Activated CD8-positive, alpha-beta T cell treated with anti-CD3 and anti-CD28 coated beads, Interleukin-2, amount 10 ng/mL, durations not matched to agents 7 days and 5 days (primary cell): Measurements from ENCODE around the gene DLX4. TPM values are rescaled to one million over a fixed set of nuclear protein-coding genes. Genes with fewer than 3 reads are reported as not detected.

Experiments used
- ATAC-seq: fragments of 150-1000 bp; cut with Tn5 transposase; one replicate; pipeline ENCODE4 v1.10.0; 2021; ENCODE audit warnings: moderate library complexity
- CTCF ChIA-PET: fragments of 350-600 bp; sonication (Branson Sonifier 250); formaldehyde crosslinking; loops from one replicate; lab custom pipeline; 2021; ENCODE audit warnings: antibody characterized with exemption; lab: Charles Lee
- POLR2A ChIA-PET: fragments of 350-600 bp; sonication (Branson Sonifier 250); formaldehyde crosslinking; loops from one replicate; lab custom pipeline; 2021; ENCODE audit warnings: antibody characterized with exemption; lab: Charles Lee
- DNase-seq: peaks from one replicate; pipeline ENCODE4 v3.0.0-alpha.2; 2020
- H3K27ac Mint-ChIP-seq: one replicate; pipeline ENCODE4 v1.8.0; 2021; ENCODE audit warnings: mild to moderate bottlenecking, mixed read lengths
- H3K27me3 Mint-ChIP-seq: one replicate; pipeline ENCODE4 v1.8.0; 2021; ENCODE audit warnings: low read depth, mixed read lengths
- H3K36me3 Mint-ChIP-seq: one replicate; pipeline ENCODE4 v1.8.0; 2021; ENCODE audit warnings: low read depth, mixed read lengths
- H3K4me1 Mint-ChIP-seq: one replicate; pipeline ENCODE4 v1.8.0; 2021; ENCODE audit warnings: low read depth, mixed read lengths
- H3K4me3 Mint-ChIP-seq: one replicate; pipeline ENCODE4 v1.8.0; 2021; ENCODE audit warnings: mild to moderate bottlenecking, mixed read lengths
- H3K9me3 Mint-ChIP-seq: one replicate; pipeline ENCODE4 v1.8.0; 2022; ENCODE audit warnings: mixed read lengths; ENCODE audit not compliant: insufficient read depth
- total RNA-seq, 2 experiments: library from RNA; stranded (reverse); gene quantifications; one replicate each; pipeline ENCODE4 v1.2.3, GENCODE V29; 2021

The DLX4 gene
- total RNA-seq, 2 experiments from 2014 or later = not detected

- Mint-ChIP-seq H3K4me1 (peaks cover 27% of the 10 kb centered on the region), H3K27me3 (peaks cover 53% of the 10 kb centered on the region), H3K36me3 (no peaks in the 10 kb centered on the region), H3K9me3 (no peaks in the 10 kb centered on the region), H3K4me3 (no peak overlapping the region), H3K27ac (no peak overlapping the region)
- DNase-seq (no peak), ATAC-seq (no peak)
- CTCF ChIA-PET = interaction anchor here (0.6 to 7.7 kb wide), 47 partner anchors 8 to 442 kb away, joined by 3 to 194 read pairs (median 5); partner anchors contain the start of genes ITGA3, SLC35B1 and TAC4
- POLR2A ChIA-PET = interaction anchor here (0.5 to 1.0 kb wide), 2 partner anchors 167 to 431 kb away, joined by 3 to 4 read pairs; no protein-coding TSS in a partner anchor
Observed at GRCh38 chr17:49998836-49999511, 30.0 kb downstream of the DLX4 start.

- ATAC-seq = no peak
- ChIA-PET CTCF (interaction anchor here (1.5 to 2.1 kb wide), 2 partner anchors 11 to 51 kb away, joined by 4 to 5 read pairs; no protein-coding TSS in a partner anchor), POLR2A (no interaction called here)
- DNase-seq = no peak
- Mint-ChIP-seq H3K27me3 (peaks cover 33% of the 10 kb centered on the region), H3K4me3 (no peak overlapping the region), H3K27ac (no peak overlapping the region), H3K4me1 (no peaks in the 10 kb centered on the region), H3K36me3 (no peaks in the 10 kb centered on the region), H3K9me3 (no peaks in the 10 kb centered on the region)
Observed at GRCh38 chr17:50003911-50004310, 34.9 kb downstream of the DLX4 start.

- no peak overlapping the region for H3K27ac Mint-ChIP-seq
- ChIA-PET POLR2A (no interaction called here), CTCF (interaction anchor here (1.0 kb wide), 1 partner anchor 85 kb away, joined by 3 read pairs; the partner anchor contains the start of gene PDK2)
- DNase-seq (no peak), ATAC-seq (no peak)
- H3K9me3 Mint-ChIP-seq = no peaks in the 10 kb centered on the region
- no peaks in the 10 kb centered on the region for H3K36me3 Mint-ChIP-seq
- H3K4me3 Mint-ChIP-seq = no peak overlapping the region
- no peaks in the 10 kb centered on the region for H3K4me1 Mint-ChIP-seq
- H3K27me3 Mint-ChIP-seq = peaks cover 25% of the 10 kb centered on the region
Observed at GRCh38 chr17:50009282-50009681, 40.3 kb downstream of the DLX4 start.

GRCh38 chr17:50013079-50013478 is 44.1 kb downstream of the DLX4 start:
- ATAC-seq (no peak), DNase-seq (no peak)
- Mint-ChIP-seq H3K36me3 (no peaks in the 10 kb centered on the region), H3K4me3 (no peak overlapping the region), H3K4me1 (no peaks in the 10 kb centered on the region), H3K27ac (no peak overlapping the region), H3K27me3 (peaks cover 19% of the 10 kb centered on the region), H3K9me3 (no peaks in the 10 kb centered on the region)
- ChIA-PET POLR2A (no interaction called here), CTCF (no interaction called here)

GRCh38 chr17:50014471-50015088 is 45.6 kb downstream of the DLX4 start:
- no peak for DNase-seq
- peaks cover 11% of the 10 kb centered on the region for H3K27me3 Mint-ChIP-seq
- no peaks in the 10 kb centered on the region for H3K36me3 Mint-ChIP-seq
- no peaks in the 10 kb centered on the region for H3K4me1 Mint-ChIP-seq
- no peak for ATAC-seq
- CTCF ChIA-PET = interaction anchor here (1.3 to 1.8 kb wide), 4 partner anchors 11 to 79 kb away, joined by 3 to 6 read pairs (median 4); no protein-coding TSS in a partner anchor
- no peak overlapping the region for H3K27ac Mint-ChIP-seq
- no peaks in the 10 kb centered on the region for H3K9me3 Mint-ChIP-seq
- POLR2A ChIA-PET = no interaction called here
- H3K4me3 Mint-ChIP-seq = no peak overlapping the region

GRCh38 chr17:50015146-50015545 is 46.2 kb downstream of the DLX4 start:
- POLR2A ChIA-PET = no interaction called here

GRCh38 chr17:50018909-50019308 is 49.9 kb downstream of the DLX4 start:
- no peak overlapping the region for H3K27ac Mint-ChIP-seq
- CTCF ChIA-PET = interaction anchor here (1.0 to 1.2 kb wide), 4 partner anchors 20 to 75 kb away, joined by 3 to 5 read pairs (median 4); no protein-coding TSS in a partner anchor
- ATAC-seq (no peak), DNase-seq (no peak)
- H3K9me3 Mint-ChIP-seq = no peaks in the 10 kb centered on the region
- POLR2A ChIA-PET = no interaction called here
- no peak overlapping the region for H3K4me3 Mint-ChIP-seq
- peaks cover 16% of the 10 kb centered on the region for H3K27me3 Mint-ChIP-seq
- no peaks in the 10 kb centered on the region for H3K36me3 Mint-ChIP-seq
- no peaks in the 10 kb centered on the region for H3K4me1 Mint-ChIP-seq

More at GRCh38 chr17:50015146-50015545, 46.2 kb downstream of the DLX4 start:
- ATAC-seq (no peak), DNase-seq (no peak)
- CTCF ChIA-PET = interaction anchor here (1.3 to 1.8 kb wide), 4 partner anchors 11 to 79 kb away, joined by 3 to 6 read pairs (median 4); no protein-coding TSS in a partner anchor
- Mint-ChIP-seq H3K27ac (no peak overlapping the region), H3K4me3 (no peak overlapping the region), H3K4me1 (no peaks in the 10 kb centered on the region), H3K27me3 (peaks cover 11% of the 10 kb centered on the region), H3K36me3 (no peaks in the 10 kb centered on the region), H3K9me3 (no peaks in the 10 kb centered on the region)

GRCh38 chr17:50020841-50021599 is 52.0 kb downstream of the DLX4 start:
- Mint-ChIP-seq H3K36me3 (no peaks in the 10 kb centered on the region), H3K4me1 (no peaks in the 10 kb centered on the region), H3K9me3 (no peaks in the 10 kb centered on the region), H3K27me3 (peaks cover 15% of the 10 kb centered on the region), H3K4me3 (no peak overlapping the region), H3K27ac (no peak overlapping the region)
- DNase-seq (no peak), ATAC-seq (no peak)
- CTCF ChIA-PET = interaction anchor here (0.8 to 1.5 kb wide), 3 partner anchors 12 to 67 kb away, joined by 3 to 4 read pairs (median 3); no protein-coding TSS in a partner anchor
- POLR2A ChIA-PET = no interaction called here

- Mint-ChIP-seq H3K4me3 (no peak overlapping the region), H3K27ac (no peak overlapping the region), H3K36me3 (no peaks in the 10 kb centered on the region), H3K27me3 (peaks cover 15% of the 10 kb centered on the region), H3K9me3 (no peaks in the 10 kb centered on the region), H3K4me1 (peaks cover 2% of the 10 kb centered on the region)
- ChIA-PET POLR2A (no interaction called here), CTCF (interaction anchor here (1.4 to 1.5 kb wide), 2 partner anchors 11 to 26 kb away, joined by 3 to 4 read pairs; no protein-coding TSS in a partner anchor)
- DNase-seq (no peak), ATAC-seq (no peak)
Observed at GRCh38 chr17:50021681-50022370, 52.8 kb downstream of the DLX4 start.

- Mint-ChIP-seq H3K27ac (no peak overlapping the region), H3K4me1 (peaks cover 8% of the 10 kb centered on the region), H3K36me3 (no peaks in the 10 kb centered on the region), H3K27me3 (peaks cover 15% of the 10 kb centered on the region), H3K4me3 (no peak overlapping the region), H3K9me3 (no peaks in the 10 kb centered on the region)
- DNase-seq (no peak), ATAC-seq (no peak)
- POLR2A ChIA-PET = no interaction called here
- CTCF ChIA-PET = interaction anchor here (1.4 kb wide), 1 partner anchor 10 kb away, joined by 4 read pairs; no protein-coding TSS in a partner anchor
Observed at GRCh38 chr17:50022463-50023130, 53.6 kb downstream of the DLX4 start.
